OCI-LY3 (cell line): Measurements from ENCODE around the gene MTHFD1L.

Experiments used
- H2AFZ ChIP-seq: fragments of 200-600, 300-600 bp; shearing (Covaris generic); 2 replicates; pipeline ENCODE4 v1.6.0; 2014; ENCODE audit warnings: antibody characterized with exemption, low read depth, low read length
- H3K27ac ChIP-seq: fragments of 200-600, 300-600 bp; sonication (generic); 2 replicates; pipeline ENCODE4 v1.5.1; 2014; ENCODE audit warnings: mild to moderate bottlenecking, low read length, moderate library complexity, mixed read lengths
- H3K27me3 ChIP-seq: fragments of 200-600, 300-600 bp; sonication (generic); 2 replicates; pipeline ENCODE4 v1.6.1; 2014; ENCODE audit warnings: low read depth, low read length, mixed read lengths
- H3K36me3 ChIP-seq: fragments of 200-600, 300-600 bp; sonication (generic); replicated peaks from 2 replicates; pipeline ENCODE3; 2014; ENCODE audit warnings: low read depth, low read length, mixed read lengths
- H3K4me1 ChIP-seq: fragments of 300-600, 200-600 bp; sonication (generic); 2 replicates; pipeline ENCODE4 v1.6.1; 2014; ENCODE audit warnings: low read length, mixed read lengths
- H3K4me2 ChIP-seq: fragments of 200-600, 300-600 bp; sonication (generic); 2 replicates; pipeline ENCODE4 v1.6.1; 2014; ENCODE audit warnings: low read length, mixed read lengths
- H3K4me3 ChIP-seq: fragments of 300-600, 200-600 bp; sonication (generic); 2 replicates; pipeline ENCODE4 v1.5.1; 2014; ENCODE audit warnings: antibody characterized with exemption, mild to moderate bottlenecking, low read length, moderate library complexity
- H3K79me2 ChIP-seq: fragments of 300-600, 200-600 bp; shearing (Covaris generic); 2 replicates; pipeline ENCODE4 v1.6.1; 2014; ENCODE audit warnings: mild to moderate bottlenecking, low read length, mixed read lengths
- H3K9ac ChIP-seq: fragments of 300-600, 200-600 bp; shearing (Covaris generic); 2 replicates; pipeline ENCODE4 v1.6.0; 2014; ENCODE audit warnings: mild to moderate bottlenecking, low read length, moderate library complexity
- H3K9me3 ChIP-seq: fragments of 200-600, 300-600 bp; shearing (Covaris generic); 2 replicates; pipeline ENCODE4 v1.6.1; 2014; ENCODE audit warnings: low read length, mixed read lengths; ENCODE audit not compliant: insufficient read depth
- H4K20me1 ChIP-seq: fragments of 200-600, 300-600 bp; sonication (generic); 2 replicates; pipeline ENCODE4 v1.6.1; 2016; ENCODE audit warnings: low read length, mixed read lengths; ENCODE audit not compliant: insufficient read depth
- CTCF ChIP-seq: fragments of 200-600, 300-600 bp; sonication (generic); IDR thresholded peaks from 2 replicates; pipeline ENCODE4 v1.5.1; 2014; ENCODE audit warnings: antibody characterized with exemption, low read length, low read depth
- EZH2phosphoT487 ChIP-seq: fragments of 200-600 bp; shearing (Covaris generic); IDR thresholded peaks from 2 replicates; pipeline ENCODE4 v1.6.1; 2018; ENCODE audit warnings: antibody characterized with exemption, mixed run types, low read depth

The MTHFD1L gene

DNA sequence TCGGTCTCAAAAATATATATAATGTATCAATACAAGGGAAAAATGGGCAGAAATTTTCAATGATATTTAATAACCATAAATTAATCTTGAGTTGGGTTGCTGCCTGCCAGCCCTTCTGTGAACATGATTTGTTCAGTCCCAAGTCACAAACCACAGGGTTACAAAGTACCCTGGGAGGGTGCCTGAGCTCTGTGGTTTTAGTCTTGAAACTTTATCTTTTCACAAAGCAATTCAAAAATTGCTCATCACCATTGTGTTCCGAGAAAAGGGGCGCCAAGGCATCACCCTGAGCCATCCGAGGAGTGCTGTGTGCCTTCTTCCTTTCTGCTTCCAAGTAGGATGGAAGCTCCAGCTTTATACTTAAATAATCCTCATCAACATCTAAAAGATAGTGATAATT is 232.7 kb downstream of the MTHFD1L start:
- no peak overlapping the region for H2AFZ ChIP-seq
- H4K20me1 ChIP-seq, result no peaks in the 10 kb centered on the region
- TF ChIP-seq EZH2phosphoT487, result no peak
- TF ChIP-seq CTCF, result no peak
- no peaks in the 10 kb centered on the region for H3K27me3 ChIP-seq
- H3K36me3 ChIP-seq, result peaks cover 18% of the 10 kb centered on the region
- no peaks in the 10 kb centered on the region for H3K4me1 ChIP-seq
- H3K79me2 ChIP-seq, result no peaks in the 10 kb centered on the region
- H3K9ac ChIP-seq, result no peak overlapping the region
- H3K4me3 ChIP-seq, result no peak overlapping the region
- no peak overlapping the region for H3K4me2 ChIP-seq
- H3K9me3 ChIP-seq, result no peaks in the 10 kb centered on the region
- H3K27ac ChIP-seq, result no peak overlapping the region

- TF ChIP-seq CTCF (no peak), EZH2phosphoT487 (no peak)
- Histone ChIP-seq H3K9ac (no peak overlapping the region), H2AFZ (no peak overlapping the region), H3K4me1 (no peaks in the 10 kb centered on the region), H3K4me2 (no peak overlapping the region), H3K9me3 (no peaks in the 10 kb centered on the region), H3K27ac (no peak overlapping the region), H3K36me3 (peaks cover 13% of the 10 kb centered on the region), H3K79me2 (no peaks in the 10 kb centered on the region), H4K20me1 (no peaks in the 10 kb centered on the region), H3K27me3 (no peaks in the 10 kb centered on the region), H3K4me3 (no peak overlapping the region)
Observed at GRCh38 chr6:151100326-151100725, 234.8 kb downstream of the MTHFD1L start.

DNA sequence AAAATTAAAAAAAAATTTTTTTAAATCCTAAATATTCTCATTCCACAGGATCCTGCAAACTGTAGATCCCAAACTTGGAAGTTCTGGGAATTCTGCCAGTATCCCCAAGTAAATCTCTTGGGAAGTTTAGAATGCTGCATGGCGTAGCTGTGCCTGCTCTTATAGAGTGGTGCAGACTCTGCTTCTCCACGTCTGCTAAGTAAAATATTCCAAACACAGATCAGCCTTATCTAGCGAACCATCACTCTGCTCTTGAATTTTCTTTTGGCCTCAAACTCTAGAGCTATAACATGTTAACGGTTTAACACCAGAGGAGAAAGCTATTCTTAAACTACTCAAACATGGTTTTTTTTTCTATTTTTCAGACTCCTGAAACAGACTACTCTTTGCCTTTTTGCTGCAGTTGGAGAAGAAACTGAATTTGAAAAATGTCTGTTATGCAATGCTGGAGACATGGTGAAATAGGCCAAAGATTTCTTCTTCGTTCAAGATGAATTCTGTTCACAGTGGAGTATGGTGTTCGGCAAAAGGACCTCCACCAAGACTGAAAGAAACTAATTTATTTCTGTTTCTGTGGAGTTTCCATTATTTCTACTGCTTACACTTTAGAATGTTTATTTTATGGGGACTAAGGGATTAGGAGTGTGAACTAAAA is 235.8 kb downstream of the MTHFD1L start:
- Histone ChIP-seq H3K9me3 (no peaks in the 10 kb centered on the region), H3K27me3 (no peaks in the 10 kb centered on the region), H3K9ac (no peak overlapping the region), H3K27ac (no peak overlapping the region), H3K4me1 (no peaks in the 10 kb centered on the region), H4K20me1 (no peaks in the 10 kb centered on the region), H3K36me3 (peaks cover 11% of the 10 kb centered on the region), H3K4me2 (no peak overlapping the region), H3K79me2 (no peaks in the 10 kb centered on the region), H2AFZ (no peak overlapping the region), H3K4me3 (no peak overlapping the region)
- TF ChIP-seq CTCF, result no peak
- no peak for TF ChIP-seq EZH2phosphoT487

- no peaks in the 10 kb centered on the region for H3K4me1 ChIP-seq
- no peaks in the 10 kb centered on the region for H3K9me3 ChIP-seq
- no peak overlapping the region for H3K4me2 ChIP-seq
- H2AFZ ChIP-seq, result no peak overlapping the region
- no peak overlapping the region for H3K9ac ChIP-seq
- H3K79me2 ChIP-seq, result no peaks in the 10 kb centered on the region
- H3K36me3 ChIP-seq, result peaks cover 5% of the 10 kb centered on the region
- TF ChIP-seq CTCF, result no peak
- H3K4me3 ChIP-seq, result no peak overlapping the region
- no peaks in the 10 kb centered on the region for H3K27me3 ChIP-seq
- H3K27ac ChIP-seq, result no peak overlapping the region
- H4K20me1 ChIP-seq, result no peaks in the 10 kb centered on the region
Observed at GRCh38 chr6:151101816-151102694, 236.6 kb downstream of the MTHFD1L start.
